BLaER1 (cell line): Measurements from ENCODE around the gene AATF.

Experiments used
- H3K27ac ChIP-seq: shearing (Covaris generic); formaldehyde crosslinking; 2 replicates; pipeline ENCODE4 v1.8.1; 2022
- H3K27me3 ChIP-seq: shearing (Covaris generic); formaldehyde crosslinking; 2 replicates; pipeline ENCODE4 v1.8.1; 2022
- H3K36me3 ChIP-seq: shearing (Covaris generic); formaldehyde crosslinking; 2 replicates; pipeline ENCODE4 v1.8.1; 2022
- H3K4me1 ChIP-seq: shearing (Covaris generic); formaldehyde crosslinking; 2 replicates; pipeline ENCODE4 v1.8.1; 2022
- H3K4me2 ChIP-seq: shearing (Covaris generic); formaldehyde crosslinking; 2 replicates; pipeline ENCODE4 v1.8.1; 2022
- H3K4me3 ChIP-seq: shearing (Covaris generic); formaldehyde crosslinking; 2 replicates; pipeline ENCODE4 v1.8.1; 2022
- H3K9ac ChIP-seq: shearing (Covaris generic); formaldehyde crosslinking; 2 replicates; pipeline ENCODE4 v1.8.1; 2022
- H3K9me3 ChIP-seq: shearing (Covaris generic); formaldehyde crosslinking; 2 replicates; pipeline ENCODE4 v1.8.1; 2022
- H4K20me1 ChIP-seq: shearing (Covaris generic); formaldehyde crosslinking; 2 replicates; pipeline ENCODE4 v1.8.1; 2022
- Cebpa-rat ChIP-seq: shearing (Covaris generic); IDR thresholded peaks from 2 replicates; pipeline ENCODE4 v1.8.1; 2022

Gene AATF

DNA sequence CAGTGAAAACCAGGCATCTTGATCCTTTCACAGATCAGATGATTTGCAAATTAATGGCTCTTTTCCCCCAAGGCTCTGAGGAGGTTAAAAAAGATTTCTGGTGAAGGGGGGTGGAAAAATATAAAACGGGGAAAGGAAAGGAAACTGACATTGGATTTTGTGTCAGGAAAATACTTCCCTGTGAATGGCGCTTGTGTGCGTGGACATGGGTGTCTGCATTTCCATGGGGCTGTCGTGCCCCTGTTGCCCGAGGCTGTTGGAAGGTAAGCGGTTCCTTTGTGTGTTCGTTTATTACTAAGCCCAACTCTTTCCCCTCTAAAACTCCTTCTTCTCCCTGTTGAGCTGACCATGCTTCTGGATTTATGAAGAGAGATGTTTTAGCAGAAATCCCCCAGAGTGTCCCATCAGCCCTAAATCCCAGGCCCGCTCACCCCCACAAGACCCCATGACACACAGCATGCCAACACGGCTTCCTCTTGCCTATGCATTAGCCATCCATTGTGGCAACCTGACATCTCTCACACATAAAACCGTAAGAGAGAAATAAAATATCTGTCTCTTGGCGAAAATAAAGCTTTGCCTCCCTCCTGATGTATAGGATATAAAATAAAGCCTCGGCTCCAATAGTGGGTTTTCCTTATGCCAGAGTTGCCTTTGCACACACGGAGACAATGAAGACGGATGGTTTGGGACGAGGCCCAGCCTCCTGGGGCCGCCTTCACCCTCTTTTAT is 18.7 kb upstream of the AATF start:
- TF ChIP-seq Cebpa-rat: no peak
- peaks cover 15% of the 10 kb centered on the region for H3K4me1 ChIP-seq

DNA sequence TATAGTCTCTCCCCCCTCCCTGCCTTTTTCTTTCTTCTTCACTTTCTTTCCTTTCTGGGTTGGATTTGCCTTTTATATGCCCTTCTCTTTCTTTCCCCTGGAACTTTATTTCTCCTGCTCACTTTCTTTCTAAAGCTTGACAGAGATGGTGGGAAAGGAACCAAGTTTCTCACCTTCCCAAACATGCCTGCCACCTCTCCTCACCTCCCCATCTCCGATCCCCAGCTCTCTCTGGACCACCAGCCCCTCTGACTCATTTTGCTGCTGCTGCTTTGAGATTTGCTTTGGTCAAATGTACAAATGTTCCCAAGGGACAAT is 18.2 kb upstream of the AATF start:
- H3K4me2 ChIP-seq: no peak overlapping the region
- peaks cover 15% of the 10 kb centered on the region for H3K4me1 ChIP-seq
- H3K27me3 ChIP-seq: peaks cover 90% of the 10 kb centered on the region
- H3K4me3 ChIP-seq: no peak overlapping the region
- TF ChIP-seq Cebpa-rat: no peak
- H3K36me3 ChIP-seq: no peaks in the 10 kb centered on the region
- H4K20me1 ChIP-seq: peaks cover 59% of the 10 kb centered on the region
- no peak overlapping the region for H3K27ac ChIP-seq
- H3K9me3 ChIP-seq: peaks cover 14% of the 10 kb centered on the region
- H3K9ac ChIP-seq: no peak overlapping the region

More for the DNA sequence above, 18.7 kb upstream of the AATF start:
- Histone ChIP-seq H3K27ac (no peak overlapping the region), H3K36me3 (no peaks in the 10 kb centered on the region), H3K27me3 (peaks cover 90% of the 10 kb centered on the region), H4K20me1 (peaks cover 54% of the 10 kb centered on the region), H3K4me2 (no peak overlapping the region), H3K9ac (no peak overlapping the region), H3K4me3 (no peak overlapping the region), H3K9me3 (peaks cover 11% of the 10 kb centered on the region)

DNA sequence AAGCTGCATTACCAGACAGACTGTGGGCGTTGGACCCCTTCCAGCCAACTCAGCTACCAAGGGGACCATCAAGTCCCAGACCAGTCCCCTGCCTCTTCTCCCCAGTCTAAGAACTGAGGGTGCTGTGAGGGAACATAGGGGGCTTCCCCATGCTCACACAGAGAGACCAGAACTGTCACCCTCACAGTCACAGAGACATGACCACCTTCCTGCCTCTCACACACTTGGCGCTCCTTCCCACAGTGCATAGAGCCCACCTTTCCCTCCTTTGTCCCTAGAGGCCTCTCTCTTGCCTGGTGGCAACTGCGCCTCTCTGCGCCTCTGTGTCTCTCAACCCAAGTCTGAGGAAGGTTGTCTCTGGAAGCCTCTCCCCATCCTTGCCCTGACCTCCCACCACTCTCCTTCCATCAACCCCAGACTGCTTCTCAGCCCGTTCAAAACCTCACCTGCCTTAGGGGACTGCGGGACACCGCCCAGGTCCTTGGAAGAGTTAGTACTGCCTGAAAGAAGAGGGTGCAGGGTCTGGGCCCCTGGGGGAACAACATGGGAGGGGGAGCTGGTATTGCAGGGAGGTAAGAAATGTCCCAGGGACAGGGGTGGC is 17.6 kb upstream of the AATF start:
- peaks cover 65% of the 10 kb centered on the region for H4K20me1 ChIP-seq
- H3K4me3 ChIP-seq: no peak overlapping the region
- H3K27me3 ChIP-seq: peaks cover 95% of the 10 kb centered on the region
- no peak overlapping the region for H3K27ac ChIP-seq
- no peaks in the 10 kb centered on the region for H3K36me3 ChIP-seq
- H3K9ac ChIP-seq: no peak overlapping the region
- peaks cover 14% of the 10 kb centered on the region for H3K9me3 ChIP-seq
- TF ChIP-seq Cebpa-rat: no peak
- no peak overlapping the region for H3K4me2 ChIP-seq
- H3K4me1 ChIP-seq: peaks cover 20% of the 10 kb centered on the region

DNA sequence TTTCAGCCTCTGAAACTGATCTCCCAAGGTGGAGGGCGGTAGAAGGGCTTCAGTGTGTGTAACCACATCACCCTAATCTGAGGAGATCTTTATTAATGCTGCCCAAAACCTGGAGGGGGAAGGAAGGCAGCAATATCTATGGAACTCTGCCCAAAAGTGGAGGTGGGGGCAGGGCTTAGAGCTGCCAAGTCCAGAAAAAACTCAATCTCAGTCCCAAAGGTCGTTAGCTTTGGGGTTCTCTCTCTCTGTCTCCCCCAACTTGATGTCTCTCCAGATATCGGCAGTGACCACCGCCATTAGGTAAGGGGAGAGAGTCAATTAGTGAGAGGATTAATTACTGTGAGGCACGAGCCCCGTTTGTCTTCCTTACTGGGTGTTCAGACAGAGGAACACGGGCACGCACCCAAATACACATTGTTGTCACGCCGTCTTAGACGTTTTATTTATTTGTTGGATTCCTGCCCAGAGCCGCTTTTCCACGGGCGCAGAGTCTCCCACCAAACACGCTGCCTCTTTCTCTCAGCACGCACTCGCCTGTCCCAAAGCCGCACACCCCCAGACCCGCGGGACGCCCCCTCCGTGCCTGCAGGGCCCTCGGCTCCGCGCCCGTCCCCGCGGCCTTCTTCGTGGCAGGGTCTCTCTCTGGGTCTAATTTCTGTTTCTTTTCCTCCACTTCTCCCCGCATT is 16.9 kb upstream of the AATF start:
- no peaks in the 10 kb centered on the region for H3K36me3 ChIP-seq
- H3K4me1 ChIP-seq: peaks cover 27% of the 10 kb centered on the region
- no peak overlapping the region for H3K4me3 ChIP-seq
- peaks cover 72% of the 10 kb centered on the region for H4K20me1 ChIP-seq
- H3K27me3 ChIP-seq: peaks cover 100% of the 10 kb centered on the region
- no peak overlapping the region for H3K4me2 ChIP-seq
- H3K27ac ChIP-seq: no peak overlapping the region
- H3K9me3 ChIP-seq: peaks cover 14% of the 10 kb centered on the region
- TF ChIP-seq Cebpa-rat: no peak
- no peak overlapping the region for H3K9ac ChIP-seq

DNA sequence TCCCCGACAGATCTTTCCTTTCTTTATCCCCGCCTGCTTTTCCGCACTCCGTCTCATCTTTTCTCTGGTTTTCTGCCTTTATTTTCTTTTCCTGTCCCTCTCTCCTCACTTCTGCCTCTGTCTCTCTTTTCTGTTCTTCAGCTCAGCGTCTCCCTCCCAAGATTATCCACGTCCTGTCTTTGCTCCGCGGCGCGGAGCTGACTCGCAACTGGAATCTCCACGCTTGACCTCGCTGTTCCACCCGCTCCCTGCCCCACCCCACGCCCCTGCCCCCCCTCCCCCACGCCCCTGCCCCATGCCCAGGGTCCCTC is 16.4 kb upstream of the AATF start:
- Histone ChIP-seq H3K9me3 (peaks cover 14% of the 10 kb centered on the region), H3K27ac (no peak overlapping the region), H3K4me3 (no peak overlapping the region), H4K20me1 (peaks cover 77% of the 10 kb centered on the region), H3K4me2 (no peak overlapping the region), H3K27me3 (peaks cover 100% of the 10 kb centered on the region), H3K36me3 (no peaks in the 10 kb centered on the region), H3K9ac (no peak overlapping the region), H3K4me1 (peaks cover 32% of the 10 kb centered on the region)
- TF ChIP-seq Cebpa-rat: no peak

DNA sequence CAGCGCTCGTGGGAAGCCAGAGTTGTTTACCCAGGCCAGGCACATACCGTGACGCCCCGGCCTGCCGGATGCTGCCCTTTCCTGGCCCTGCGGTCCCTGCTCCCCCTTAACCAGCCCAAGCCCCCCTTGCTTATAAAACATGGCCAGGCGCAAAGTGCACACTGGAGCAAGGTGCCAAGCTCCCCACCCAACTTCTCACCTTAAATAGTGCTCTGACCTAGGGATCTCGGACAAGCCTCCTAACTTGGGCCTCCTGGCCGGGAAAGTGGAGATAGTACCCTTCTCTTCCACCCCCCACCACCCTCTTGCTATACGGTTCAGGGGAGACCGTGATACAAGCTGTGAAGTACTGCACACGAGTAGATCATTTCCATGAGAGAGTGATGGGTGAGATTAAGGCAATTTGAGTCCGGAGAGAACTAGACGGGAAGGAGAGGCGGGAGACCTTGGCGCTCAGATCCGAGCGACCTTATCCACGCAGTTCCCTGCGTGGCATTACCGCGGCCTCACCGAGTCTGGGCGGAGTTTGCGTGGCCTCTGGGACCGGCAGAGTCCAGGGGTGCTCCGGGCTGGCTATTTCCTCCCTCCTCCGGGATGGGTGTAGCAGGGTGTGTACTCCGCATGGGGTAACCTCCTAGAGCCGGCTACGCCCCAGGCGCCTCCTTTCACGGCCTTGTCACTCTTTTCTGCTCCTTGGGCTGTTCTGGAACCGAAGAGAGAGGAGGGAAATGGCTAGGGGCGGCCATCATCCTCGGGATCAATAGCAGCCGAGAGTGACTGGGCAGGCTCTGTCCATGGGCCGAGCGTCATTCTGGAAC is 15.9 kb upstream of the AATF start:
- H3K27me3 ChIP-seq: peaks cover 100% of the 10 kb centered on the region
- no peak overlapping the region for H3K4me3 ChIP-seq
- no peak for TF ChIP-seq Cebpa-rat
- H3K9me3 ChIP-seq: peaks cover 14% of the 10 kb centered on the region
- peaks cover 32% of the 10 kb centered on the region for H3K4me1 ChIP-seq
- H3K27ac ChIP-seq: no peak overlapping the region
- no peaks in the 10 kb centered on the region for H3K36me3 ChIP-seq
- H3K9ac ChIP-seq: no peak overlapping the region
- no peak overlapping the region for H3K4me2 ChIP-seq
- H4K20me1 ChIP-seq: peaks cover 82% of the 10 kb centered on the region

DNA sequence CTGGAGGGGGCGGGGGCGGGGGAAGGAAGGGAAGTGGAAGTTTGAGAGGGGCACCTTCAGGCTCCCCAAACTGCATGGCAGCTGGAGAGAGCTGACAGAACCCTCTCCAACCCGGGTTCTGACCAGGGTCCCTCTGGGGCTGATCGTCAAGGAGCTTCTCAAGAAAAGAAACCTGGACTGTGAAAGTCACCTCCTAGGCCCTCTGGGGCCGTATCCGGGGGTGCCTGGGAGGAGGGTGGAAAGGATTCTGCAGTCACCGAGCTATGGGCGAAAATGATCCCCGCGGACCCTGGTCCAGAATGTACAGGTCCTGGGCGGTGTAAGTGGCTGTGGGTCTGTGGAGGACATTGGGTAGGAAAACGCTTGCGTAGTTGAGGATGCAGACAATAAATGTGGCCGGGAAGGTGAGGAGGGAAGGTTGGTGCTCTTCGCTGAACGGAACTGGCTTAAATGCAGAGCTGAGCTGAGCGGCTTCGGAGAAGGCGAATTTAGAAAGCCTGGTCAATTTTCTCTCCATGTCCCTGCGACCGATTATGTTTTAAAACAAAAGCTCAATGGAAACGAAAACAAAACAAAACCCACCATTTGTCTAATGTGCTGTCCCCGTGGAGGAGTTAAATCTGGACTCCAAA is 15.1 kb upstream of the AATF start:
- peaks cover 100% of the 10 kb centered on the region for H3K27me3 ChIP-seq
- no peak overlapping the region for H3K27ac ChIP-seq
- H3K4me1 ChIP-seq: peaks cover 30% of the 10 kb centered on the region
- peaks cover 90% of the 10 kb centered on the region for H4K20me1 ChIP-seq
- TF ChIP-seq Cebpa-rat: no peak
- no peak overlapping the region for H3K9ac ChIP-seq
- H3K9me3 ChIP-seq: peaks cover 14% of the 10 kb centered on the region
- H3K36me3 ChIP-seq: no peaks in the 10 kb centered on the region
- no peak overlapping the region for H3K4me3 ChIP-seq
- no peak overlapping the region for H3K4me2 ChIP-seq

DNA sequence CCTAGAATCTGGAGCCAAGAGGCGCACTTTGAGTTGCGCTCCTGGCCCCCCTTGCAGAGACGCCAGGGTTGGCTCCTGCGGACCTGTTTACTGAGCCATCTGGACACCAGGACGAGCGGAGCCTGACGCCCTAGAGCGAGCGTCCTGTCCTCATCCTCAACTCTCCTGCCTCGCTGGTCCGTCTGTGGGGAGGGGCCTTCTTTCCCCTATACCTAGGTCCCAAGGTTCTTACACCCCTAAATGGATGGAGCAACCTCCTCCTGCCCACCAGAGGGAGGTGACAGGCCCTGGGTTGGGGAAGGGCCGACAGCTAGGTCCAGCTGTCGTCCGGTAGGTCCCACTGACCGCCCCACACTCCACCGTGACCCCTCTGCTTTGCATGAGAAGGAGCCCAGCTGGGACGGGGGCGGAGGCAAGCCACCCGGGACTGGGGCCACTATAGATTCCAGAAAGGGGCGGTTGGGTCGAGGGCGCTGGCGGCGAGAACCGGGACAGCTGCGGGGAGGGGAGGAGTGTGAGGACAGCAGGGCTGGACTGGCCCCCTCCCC is 14.5 kb upstream of the AATF start:
- Histone ChIP-seq H3K4me1 (peaks cover 28% of the 10 kb centered on the region), H3K27me3 (peaks cover 100% of the 10 kb centered on the region), H3K4me2 (no peak overlapping the region), H3K27ac (no peak overlapping the region), H3K36me3 (no peaks in the 10 kb centered on the region), H3K9ac (no peak overlapping the region), H4K20me1 (peaks cover 96% of the 10 kb centered on the region), H3K4me3 (no peak overlapping the region), H3K9me3 (peaks cover 14% of the 10 kb centered on the region)
- TF ChIP-seq Cebpa-rat: no peak
